ENCODE data around the gene CHDH. TPM values are rescaled to one million over a fixed set of nuclear protein-coding genes. Genes with fewer than 3 reads are reported as not detected.
A peak's percentile ranks its signal among the peaks of the same experiment; 100 is the strongest.

CHDH gene
- total and polyA plus RNA-seq, 7 experiments from 2014 or later: 0.05 to 1.3 (median 0.27) TPM; not detected in 2

- no peak for DNase-seq
- H3K27me3 ChIP-seq (ENCODE audit: control insufficient read depth in 2 of 2, insufficient read depth in 2 of 2, low read length in 2 of 2): no peaks in the 10 kb centered on the region
- H3K4me3 ChIP-seq (ENCODE audit: low read length): no peak overlapping the region
- no peak overlapping the region for H3K27ac ChIP-seq (ENCODE audit: low read depth, low read length)
- H3K4me3 Mint-ChIP-seq: no peak overlapping the region
- H3K4me1 ChIP-seq (ENCODE audit: control insufficient read depth in 2 of 2, insufficient read depth in 2 of 2, low read length in 2 of 2): no peaks in the 10 kb centered on the region
- no peaks in the 10 kb centered on the region for H3K36me3 ChIP-seq (ENCODE audit: control insufficient read depth in 2 of 3, insufficient read depth in 3 of 3, low read length in 3 of 3)
- no peaks in the 10 kb centered on the region for H3K9me3 Mint-ChIP-seq
- ATAC-seq: peak; percentile 28
- peaks cover 0 to 16% (median 6%) of the 10 kb centered on the region in 5 donors for H3K27me3 Mint-ChIP-seq
- H3K27ac Mint-ChIP-seq: no peak overlapping the region
- no peaks in the 10 kb centered on the region for H3K36me3 Mint-ChIP-seq
- ChIA-PET POLR2A (interaction anchor here (0.6 kb wide), 1 partner anchor 581 kb away, joined by 3 read pairs; no protein-coding TSS in a partner anchor), CTCF (no interaction called here)
- no peaks in the 10 kb centered on the region for H3K9me3 ChIP-seq (ENCODE audit: control insufficient read depth in 2 of 3, low read length in 3 of 3)
- intact Hi-C loops (cut with micrococcal nuclease): no loop called here
- H3K4me1 Mint-ChIP-seq: no peaks in the 10 kb centered on the region
These were observed 8.9 kb downstream of the CHDH start for GRCh38 chr3:53837331-53837730.

GRCh38 chr3:53836084-53836872 lies 9.9 kb downstream of the CHDH start:
- Mint-ChIP-seq H3K36me3 (no peaks in the 10 kb centered on the region), H3K27me3 (peaks cover 0 to 13% (median 4%) of the 10 kb centered on the region in 5 donors), H3K4me3 (no peak overlapping the region), H3K4me1 (no peaks in the 10 kb centered on the region), H3K27ac (no peak overlapping the region), H3K9me3 (no peaks in the 10 kb centered on the region)
- ChIA-PET CTCF (no interaction called here), POLR2A (no interaction called here)
- Histone ChIP-seq H3K27ac (ENCODE audit: low read depth, low read length) (no peak overlapping the region), H3K27me3 (ENCODE audit: control insufficient read depth in 2 of 2, insufficient read depth in 2 of 2, low read length in 2 of 2) (no peaks in the 10 kb centered on the region), H3K4me3 (ENCODE audit: low read length) (no peak overlapping the region), H3K4me1 (ENCODE audit: control insufficient read depth in 2 of 2, insufficient read depth in 2 of 2, low read length in 2 of 2) (no peaks in the 10 kb centered on the region), H3K9me3 (ENCODE audit: control insufficient read depth in 2 of 3, low read length in 3 of 3) (no peaks in the 10 kb centered on the region), H3K36me3 (ENCODE audit: control insufficient read depth in 2 of 3, insufficient read depth in 3 of 3, low read length in 3 of 3) (no peaks in the 10 kb centered on the region)
- DNase-seq: no peak
- no peak for ATAC-seq
- intact Hi-C loops (cut with micrococcal nuclease): no loop called here

GRCh38 chr3:53835257-53835656 lies 11.0 kb downstream of the CHDH start:
- no peak for DNase-seq
- ChIA-PET CTCF (no interaction called here), POLR2A (no interaction called here)
- Histone ChIP-seq H3K27me3 (ENCODE audit: control insufficient read depth in 2 of 2, insufficient read depth in 2 of 2, low read length in 2 of 2) (no peaks in the 10 kb centered on the region), H3K9me3 (ENCODE audit: control insufficient read depth in 2 of 3, low read length in 3 of 3) (no peaks in the 10 kb centered on the region), H3K4me1 (ENCODE audit: control insufficient read depth in 2 of 2, insufficient read depth in 2 of 2, low read length in 2 of 2) (no peaks in the 10 kb centered on the region), H3K36me3 (ENCODE audit: control insufficient read depth in 2 of 3, insufficient read depth in 3 of 3, low read length in 3 of 3) (no peaks in the 10 kb centered on the region), H3K27ac (ENCODE audit: low read depth, low read length) (no peak overlapping the region), H3K4me3 (ENCODE audit: low read length) (no peak overlapping the region)
- no peak for ATAC-seq
- no peak overlapping the region for H3K4me3 Mint-ChIP-seq
- H3K27ac Mint-ChIP-seq: no peak overlapping the region
- H3K36me3 Mint-ChIP-seq: no peaks in the 10 kb centered on the region
- H3K4me1 Mint-ChIP-seq: no peaks in the 10 kb centered on the region
- peaks cover 0 to 13% (median 4%) of the 10 kb centered on the region in 5 donors for H3K27me3 Mint-ChIP-seq
- intact Hi-C loops (cut with micrococcal nuclease): no loop called here
- no peaks in the 10 kb centered on the region for H3K9me3 Mint-ChIP-seq

GRCh38 chr3:53834429-53835095 lies 11.7 kb downstream of the CHDH start:
- no peaks in the 10 kb centered on the region for H3K36me3 Mint-ChIP-seq
- no peaks in the 10 kb centered on the region for H3K9me3 Mint-ChIP-seq
- Histone ChIP-seq H3K4me1 (ENCODE audit: control insufficient read depth in 2 of 2, insufficient read depth in 2 of 2, low read length in 2 of 2) (no peaks in the 10 kb centered on the region), H3K27me3 (ENCODE audit: control insufficient read depth in 2 of 2, insufficient read depth in 2 of 2, low read length in 2 of 2) (no peaks in the 10 kb centered on the region), H3K4me3 (ENCODE audit: low read length) (no peak overlapping the region), H3K36me3 (ENCODE audit: control insufficient read depth in 2 of 3, insufficient read depth in 3 of 3, low read length in 3 of 3) (no peaks in the 10 kb centered on the region), H3K27ac (ENCODE audit: low read depth, low read length) (no peak overlapping the region), H3K9me3 (ENCODE audit: control insufficient read depth in 2 of 3, low read length in 3 of 3) (no peaks in the 10 kb centered on the region)
- peak; percentile 45 for ATAC-seq
- CTCF ChIA-PET: no interaction called here
- no peak overlapping the region for H3K27ac Mint-ChIP-seq
- intact Hi-C loops (cut with micrococcal nuclease): no loop called here
- H3K4me1 Mint-ChIP-seq: no peaks in the 10 kb centered on the region
- no peak overlapping the region for H3K4me3 Mint-ChIP-seq
- POLR2A ChIA-PET: no interaction called here
- no peak for DNase-seq
- H3K27me3 Mint-ChIP-seq: peaks cover 0 to 13% (median 3%) of the 10 kb centered on the region in 5 donors

- Histone ChIP-seq H3K4me3 (ENCODE audit: low read length) (no peak overlapping the region), H3K9me3 (ENCODE audit: control insufficient read depth in 2 of 3, low read length in 3 of 3) (no peaks in the 10 kb centered on the region), H3K4me1 (ENCODE audit: control insufficient read depth in 2 of 2, insufficient read depth in 2 of 2, low read length in 2 of 2) (no peaks in the 10 kb centered on the region), H3K27ac (ENCODE audit: low read depth, low read length) (no peak overlapping the region), H3K36me3 (ENCODE audit: control insufficient read depth in 2 of 3, insufficient read depth in 3 of 3, low read length in 3 of 3) (no peaks in the 10 kb centered on the region), H3K27me3 (ENCODE audit: control insufficient read depth in 2 of 2, insufficient read depth in 2 of 2, low read length in 2 of 2) (no peaks in the 10 kb centered on the region)
- Mint-ChIP-seq H3K4me3 (no peak overlapping the region), H3K27me3 (peaks cover 0 to 8% (median 2%) of the 10 kb centered on the region in 5 donors), H3K4me1 (no peaks in the 10 kb centered on the region), H3K9me3 (no peaks in the 10 kb centered on the region), H3K27ac (no peak overlapping the region), H3K36me3 (no peaks in the 10 kb centered on the region)
- CTCF ChIA-PET: no interaction called here
- ATAC-seq: no peak
- intact Hi-C loops (cut with micrococcal nuclease): no loop called here
- POLR2A ChIA-PET: no interaction called here
- no peak for DNase-seq
These were observed 12.5 kb downstream of the CHDH start for GRCh38 chr3:53833700-53834099.

- no peak for DNase-seq
- H3K4me3 Mint-ChIP-seq: peak overlapping the region in 1 of 10 donors; percentile 54
- Histone ChIP-seq H3K4me1 (ENCODE audit: control insufficient read depth in 2 of 2, insufficient read depth in 2 of 2, low read length in 2 of 2) (no peaks in the 10 kb centered on the region), H3K4me3 (ENCODE audit: low read length) (no peak overlapping the region), H3K9me3 (ENCODE audit: control insufficient read depth in 2 of 3, low read length in 3 of 3) (no peaks in the 10 kb centered on the region), H3K27ac (ENCODE audit: low read depth, low read length) (no peak overlapping the region), H3K27me3 (ENCODE audit: control insufficient read depth in 2 of 2, insufficient read depth in 2 of 2, low read length in 2 of 2) (no peaks in the 10 kb centered on the region), H3K36me3 (ENCODE audit: control insufficient read depth in 2 of 3, insufficient read depth in 3 of 3, low read length in 3 of 3) (no peaks in the 10 kb centered on the region)
- H3K36me3 Mint-ChIP-seq: no peaks in the 10 kb centered on the region
- H3K9me3 Mint-ChIP-seq: no peaks in the 10 kb centered on the region
- no peak for ATAC-seq
- intact Hi-C loops (cut with micrococcal nuclease): no loop called here
- ChIA-PET CTCF (no interaction called here), POLR2A (no interaction called here)
- no peaks in the 10 kb centered on the region for H3K4me1 Mint-ChIP-seq
- peak overlapping the region in 1 of 9 donors; percentile 1 for H3K27ac Mint-ChIP-seq
- H3K27me3 Mint-ChIP-seq: peaks cover 0 to 4% (median 2%) of the 10 kb centered on the region in 5 donors
These were observed 13.1 kb downstream of the CHDH start for GRCh38 chr3:53833053-53833645.
